Epithelial cell of proximal tubule (primary cell): Measurements from ENCODE around the gene PRG3. TPM values are rescaled to one million over a fixed set of nuclear protein-coding genes. Genes with fewer than 3 reads are reported as not detected.
"Not testable (repeated sequence)": the region's sequence is repeated elsewhere in the genome, so short reads cannot be mapped to it uniquely, and the experiment has no call there.

ENCODE experiments used
- DNase-seq: peaks from one replicate; pipeline ENCODE4 v3.0.0-alpha.2; 2011; ENCODE audit warnings: low read depth
- H3K4me3 ChIP-seq: 2 replicates; pipeline ENCODE4 v1.5.1; 2011; ENCODE audit warnings: low read depth, mild to moderate bottlenecking, low read length
- CTCF ChIP-seq: conservative IDR thresholded peaks from 2 replicates; pipeline ENCODE4 v1.5.1; 2012; ENCODE audit warnings: low read depth, mild to moderate bottlenecking, low read length
- total RNA-seq: library from RNA; depleted of rRNA; stranded (reverse); fragments of >200 nt; gene quantifications from 2 replicates; pipeline ENCODE4 v1.2.3, GENCODE V29; 2015

Gene PRG3
- total RNA-seq, 1 donor from 2014 or later = not detected

- TF ChIP-seq CTCF = peak; percentile 44
- DNase-seq = no peak
- no peak overlapping the region for H3K4me3 ChIP-seq
These were observed 40.8 kb downstream of the PRG3 start for GRCh38 chr11:57340039-57340615.

- no peak overlapping the region for H3K4me3 ChIP-seq
- no peak for TF ChIP-seq CTCF
- DNase-seq = no peak
These were observed 41.6 kb downstream of the PRG3 start for GRCh38 chr11:57339328-57339727.

- DNase-seq = no peak
- no peak for TF ChIP-seq CTCF
- no peak within 1 kb of the TSS for H3K4me3 ChIP-seq
These were observed 42.8 kb downstream of the PRG3 start, which contains the start of gene P2RX3 for GRCh38 chr11:57338142-57338541. Gene P2RX3, plus strand, starts transcription at chr11:57338352. Its CDS starts 199 bp downstream, at chr11:57338551.

- not testable (repeated sequence) for DNase-seq, H3K4me3 ChIP-seq
These were observed 44.1 kb downstream of the PRG3 start for GRCh38 chr11:57336856-57337255.

GRCh38 chr11:57336111-57336666 lies 44.8 kb downstream of the PRG3 start:
- DNase-seq = no peak
- H3K4me3 ChIP-seq = peak overlapping the region; percentile 75
- TF ChIP-seq CTCF = no peak

GRCh38 chr11:57335343-57336110 lies 45.4 kb downstream of the PRG3 start, which contains the start of gene SSRP1:
Gene SSRP1, minus strand, starts transcription at chr11:57335892. Its CDS starts 771 bp downstream, at chr11:57335121.
- no peak for TF ChIP-seq CTCF
- DNase-seq = no peak
- H3K4me3 ChIP-seq = peak within 1 kb of the TSS; percentile 75

- TF ChIP-seq CTCF = no peak
- no peak for DNase-seq
- H3K4me3 ChIP-seq = peak overlapping the region; percentile 75
These were observed 46.0 kb downstream of the PRG3 start for GRCh38 chr11:57335023-57335342.
